Natural killer cell (primary cell): Measurements from ENCODE around the gene ZNF507. TPM values are rescaled to one million over a fixed set of nuclear protein-coding genes. Genes with fewer than 3 reads are reported as not detected.
A peak's percentile ranks its signal among the peaks of the same experiment; 100 is the strongest.

ENCODE experiments used
- ATAC-seq, 3 donors: fragments of 150-1000 bp in 2 of 3; fragments of 200-7000 bp in 1 of 3; cut with Tn5 transposase; 1 replicate in 1 of 3; 2 replicates in 2 of 3; pipeline ENCODE4 v1.10.0; 2021; ENCODE audit warnings: mild to moderate bottlenecking in 2 of 3, moderate library complexity in 2 of 3
- DNase-seq, 2 donors: peaks; one replicate each; pipeline versions ENCODE4 v3.0.0 to v3.0.0-alpha.2; 2013 to 2021; ENCODE audit warnings: mixed read lengths in 1 of 2
- H3K27ac ChIP-seq: one replicate; pipeline ENCODE4 v1.5.1; 2013; ENCODE audit warnings: mild to moderate bottlenecking, low read length
- H3K27me3 ChIP-seq: one replicate; pipeline ENCODE4 v1.6.1; 2013; ENCODE audit warnings: low read length; ENCODE audit not compliant: control insufficient read depth, insufficient read depth
- H3K36me3 ChIP-seq: one replicate; pipeline ENCODE4 v1.6.1; 2013; ENCODE audit warnings: low read length; ENCODE audit not compliant: control insufficient read depth, insufficient read depth
- H3K4me1 ChIP-seq: one replicate; pipeline ENCODE4 v1.6.1; 2013; ENCODE audit warnings: low read length; ENCODE audit not compliant: control insufficient read depth, insufficient read depth
- H3K4me3 ChIP-seq: one replicate; pipeline ENCODE4 v1.5.1; 2013; ENCODE audit warnings: low read length
- H3K9me3 ChIP-seq: one replicate; pipeline ENCODE4 v1.6.1; 2013; ENCODE audit warnings: low read length; ENCODE audit not compliant: control insufficient read depth, insufficient read depth
- H3K27ac Mint-ChIP-seq, 2 donors: one replicate each; pipeline ENCODE4 v1.8.0; 2022; ENCODE audit warnings: mild to moderate bottlenecking in 2 of 2, mixed read lengths in 2 of 2, moderate library complexity in 1 of 2
- H3K27me3 Mint-ChIP-seq, 2 donors: one replicate each; pipeline ENCODE4 v1.8.0; 2022; ENCODE audit warnings: low read depth in 2 of 2, mixed read lengths in 2 of 2
- H3K36me3 Mint-ChIP-seq: one replicate; pipeline ENCODE4 v1.8.0; 2022; ENCODE audit warnings: mixed read lengths
- H3K4me1 Mint-ChIP-seq, 2 donors: one replicate each; pipeline ENCODE4 v1.8.0; 2022; ENCODE audit warnings: mixed read lengths in 2 of 2
- H3K4me3 Mint-ChIP-seq: one replicate; pipeline ENCODE4 v1.8.0; 2022; ENCODE audit warnings: mild to moderate bottlenecking, moderate library complexity, mixed read lengths
- H3K9me3 Mint-ChIP-seq, 2 donors: one replicate each; pipeline ENCODE4 v1.8.0; 2022; ENCODE audit warnings: mixed read lengths in 2 of 2
- CTCF ChIP-seq: fragments of 200-600 bp; IDR thresholded peaks from one replicate; pipeline ENCODE4 v1.8.0; 2022; ENCODE audit warnings: antibody characterized with exemption
- WGBS: methylation state at CpG from one replicate; pipeline ENCODE4 v1.1.7; 2013; ENCODE audit warnings: missing lambda C conversion rate; ENCODE audit not compliant: insufficient coverage; 5-methylcytosine and 5-hydroxymethylcytosine counted together
- intact Hi-C: fragments of 100-400 bp; cut with micrococcal nuclease; formaldehyde crosslinking; loops from one replicate; pipeline ENCODE4 v1.14.2; 2022
- total RNA-seq, 4 donors: library from RNA; stranded (reverse); fragments of 120-200 nt in 1 of 4; gene quantifications; one replicate each; pipeline versions ENCODE4 v1.2.3 to v1.2.4, GENCODE V29; 2013 to 2022

ZNF507 gene
- total RNA-seq, 3 donors from 2014 or later (not counting 1 experiment from before 2014, with no cell fraction given): 27.9 to 34.6 (median 29.1) TPM

GRCh38 chr19:32403291-32403995, 58.0 kb downstream of the ZNF507 start:
- no peak overlapping the region for H3K4me3 ChIP-seq
- DNase-seq (no peak), ATAC-seq (no peak)
- peak overlapping the region; percentile 87 for H3K4me3 Mint-ChIP-seq
- H3K36me3 Mint-ChIP-seq: no peaks in the 10 kb centered on the region
- peak overlapping the region; percentile 80 to 87 for H3K27ac Mint-ChIP-seq
- H3K4me1 ChIP-seq: peaks cover 17% of the 10 kb centered on the region
- no peaks in the 10 kb centered on the region for H3K36me3 ChIP-seq
- no peaks in the 10 kb centered on the region for H3K9me3 Mint-ChIP-seq
- H3K9me3 ChIP-seq: no peaks in the 10 kb centered on the region
- no peaks in the 10 kb centered on the region for H3K27me3 ChIP-seq
- H3K27ac ChIP-seq: no peak overlapping the region
- intact Hi-C loops: no loop called here
- peaks cover 13 to 18% of the 10 kb centered on the region in 2 donors for H3K4me1 Mint-ChIP-seq
- no peak for TF ChIP-seq CTCF
- 92% methylated on average over 4 of the region's 5 CpGs for WGBS
- H3K27me3 Mint-ChIP-seq: no peaks in the 10 kb centered on the region

- DNase-seq (peak in 1 of 2 donors; percentile 4), ATAC-seq (no peak)
- H3K27ac ChIP-seq: peak overlapping the region; percentile 84
- Mint-ChIP-seq H3K4me1 (peaks cover 13 to 18% of the 10 kb centered on the region in 2 donors), H3K4me3 (peak overlapping the region; percentile 87), H3K36me3 (no peaks in the 10 kb centered on the region), H3K27me3 (no peaks in the 10 kb centered on the region), H3K9me3 (no peaks in the 10 kb centered on the region), H3K27ac (peak overlapping the region; percentile 80 to 87)
- WGBS: 88% methylated on average over 20 of the region's 20 CpGs
- no peaks in the 10 kb centered on the region for H3K27me3 ChIP-seq
- TF ChIP-seq CTCF: no peak
- no peaks in the 10 kb centered on the region for H3K9me3 ChIP-seq
- H3K4me3 ChIP-seq: peak overlapping the region; percentile 46
- intact Hi-C loops: loop anchor here (2.0 kb wide), 1 partner anchor 60 kb away; the partner anchor contains the start of gene ZNF507
- H3K36me3 ChIP-seq: no peaks in the 10 kb centered on the region
- peaks cover 17% of the 10 kb centered on the region for H3K4me1 ChIP-seq
These were observed 59.0 kb downstream of the ZNF507 start for GRCh38 chr19:32404213-32404932.

- no peaks in the 10 kb centered on the region for H3K9me3 ChIP-seq
- peak overlapping the region; percentile 84 for H3K27ac ChIP-seq
- ATAC-seq: peak; percentile 3 to 8 (median 4)
- Mint-ChIP-seq H3K4me1 (peaks cover 13 to 18% of the 10 kb centered on the region in 2 donors), H3K27me3 (no peaks in the 10 kb centered on the region), H3K27ac (peak overlapping the region; percentile 80 to 87), H3K36me3 (no peaks in the 10 kb centered on the region), H3K9me3 (no peaks in the 10 kb centered on the region), H3K4me3 (peak overlapping the region; percentile 87)
- H3K4me1 ChIP-seq: peaks cover 17% of the 10 kb centered on the region
- H3K4me3 ChIP-seq: peak overlapping the region; percentile 46
- intact Hi-C loops: loop anchor here (2.0 kb wide), 1 partner anchor 60 kb away; the partner anchor contains the start of gene ZNF507
- no peak for DNase-seq
- TF ChIP-seq CTCF: no peak
- H3K36me3 ChIP-seq: peaks cover 3% of the 10 kb centered on the region
- no peaks in the 10 kb centered on the region for H3K27me3 ChIP-seq
- WGBS: 1% methylated on average over 36 of the region's 36 CpGs
These were observed 59.6 kb downstream of the ZNF507 start for GRCh38 chr19:32404933-32405430.
